T-helper 1 cell (primary cell): Measurements from ENCODE around the gene PLLP.
A peak's percentile ranks its signal among the peaks of the same experiment; 100 is the strongest.
"Not testable (repeated sequence)": the region's sequence is repeated elsewhere in the genome, so short reads cannot be mapped to it uniquely, and the experiment has no call there.

Experiments used
- DNase-seq, 5 donors: peaks; one replicate each; pipeline ENCODE4 v3.0.0-alpha.2; 2012 to 2020

PLLP gene

DNA sequence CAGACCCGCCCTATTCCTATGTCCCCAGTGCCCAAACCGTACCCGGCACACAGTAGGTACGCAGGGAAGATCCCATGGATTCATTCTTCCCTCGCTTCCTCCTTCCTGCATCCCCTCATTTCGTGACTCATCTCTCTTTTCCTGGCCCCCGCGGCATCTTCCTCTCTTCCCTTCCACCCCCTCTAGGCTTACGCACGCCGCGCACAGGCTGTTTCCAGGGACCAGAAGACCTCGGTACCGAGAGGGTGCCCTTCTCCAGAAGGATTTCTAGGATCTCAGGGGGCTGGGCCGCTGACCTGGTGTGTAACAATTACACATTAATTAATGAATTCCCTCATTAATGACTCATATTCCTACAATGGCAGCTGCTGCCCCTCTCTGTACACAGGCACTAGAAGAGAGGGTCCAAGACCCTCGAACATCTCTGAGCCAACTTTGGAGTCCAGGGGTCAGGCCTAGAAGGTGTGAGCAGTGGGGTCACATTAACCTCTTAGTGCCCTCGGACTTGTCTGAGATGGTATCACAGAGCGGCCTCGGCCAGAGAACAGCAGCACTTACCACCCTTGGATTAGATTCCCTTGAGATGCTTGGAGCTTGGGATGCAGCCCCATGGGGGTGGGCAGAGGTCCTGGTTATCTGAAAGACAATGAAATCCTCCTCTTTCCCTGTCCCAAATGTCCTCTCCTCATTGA lies 16.8 kb upstream of the PLLP start:
- no peak for DNase-seq

DNA sequence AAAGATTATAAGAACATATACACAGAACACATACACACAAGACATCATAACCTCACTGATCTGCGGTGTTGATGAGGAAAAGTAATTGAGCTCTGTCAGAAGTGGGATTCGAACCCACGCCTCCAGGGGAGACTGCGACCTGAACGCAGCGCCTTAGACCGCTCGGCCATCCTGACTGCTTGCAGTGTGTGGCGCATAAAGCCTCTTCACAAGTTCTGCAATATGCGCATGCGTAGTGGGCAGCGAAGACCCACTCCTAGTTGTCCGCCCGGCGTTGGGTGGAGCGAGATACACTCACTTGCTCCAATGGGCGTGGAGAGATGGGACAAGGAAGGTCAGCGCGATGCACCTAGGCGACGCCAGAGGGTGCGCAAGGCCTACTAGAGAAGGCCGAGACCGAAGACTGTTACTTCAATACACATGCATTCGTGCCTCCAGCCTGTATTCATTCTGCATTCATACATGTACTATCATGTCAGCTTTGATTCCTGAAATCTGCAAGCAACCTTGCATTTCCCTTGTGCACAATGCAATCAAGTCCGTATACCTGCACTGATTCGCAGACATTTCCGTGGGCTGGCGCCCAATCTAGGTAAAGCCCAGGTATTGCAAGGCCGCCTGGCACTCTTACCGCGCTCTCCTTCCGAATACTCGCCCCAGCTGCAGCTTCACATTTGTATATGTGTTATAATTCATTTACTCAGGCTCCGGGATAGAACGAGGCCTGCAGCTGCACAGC lies 16.1 kb upstream of the PLLP start:
- DNase-seq, result peak; percentile 95 to 99 (median 99)

DNA sequence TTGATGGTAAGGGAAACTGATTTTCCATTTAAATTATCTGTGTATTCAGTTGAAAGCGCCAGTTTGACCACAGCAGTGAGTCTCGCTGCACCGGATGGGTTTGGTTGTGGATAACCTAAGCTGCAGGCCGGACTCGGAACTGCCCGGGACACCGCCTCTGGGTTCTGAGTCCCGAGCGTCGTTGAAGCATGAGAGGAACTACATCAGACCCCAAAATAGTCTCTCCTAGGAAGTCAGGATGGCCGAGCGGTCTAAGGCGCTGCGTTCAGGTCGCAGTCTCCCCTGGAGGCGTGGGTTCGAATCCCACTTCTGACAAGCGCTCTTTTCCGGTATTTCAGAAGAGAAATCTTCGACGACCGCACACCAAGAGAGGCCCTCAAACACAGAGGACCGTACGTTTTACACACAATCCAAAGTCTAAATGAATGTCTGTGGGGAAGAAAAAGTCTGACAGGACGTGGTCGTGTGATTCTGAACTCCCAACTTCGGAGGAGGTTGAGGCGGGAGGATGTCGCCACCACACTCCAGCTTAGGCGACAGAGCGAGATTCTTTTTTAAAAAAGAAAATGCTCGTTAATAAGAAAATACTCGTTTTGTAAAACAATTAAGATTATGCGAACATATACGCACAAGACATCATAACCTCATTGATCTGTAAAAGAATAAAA lies 15.4 kb upstream of the PLLP start:
- peak; percentile 52 to 88 (median 73) for DNase-seq

DNA sequence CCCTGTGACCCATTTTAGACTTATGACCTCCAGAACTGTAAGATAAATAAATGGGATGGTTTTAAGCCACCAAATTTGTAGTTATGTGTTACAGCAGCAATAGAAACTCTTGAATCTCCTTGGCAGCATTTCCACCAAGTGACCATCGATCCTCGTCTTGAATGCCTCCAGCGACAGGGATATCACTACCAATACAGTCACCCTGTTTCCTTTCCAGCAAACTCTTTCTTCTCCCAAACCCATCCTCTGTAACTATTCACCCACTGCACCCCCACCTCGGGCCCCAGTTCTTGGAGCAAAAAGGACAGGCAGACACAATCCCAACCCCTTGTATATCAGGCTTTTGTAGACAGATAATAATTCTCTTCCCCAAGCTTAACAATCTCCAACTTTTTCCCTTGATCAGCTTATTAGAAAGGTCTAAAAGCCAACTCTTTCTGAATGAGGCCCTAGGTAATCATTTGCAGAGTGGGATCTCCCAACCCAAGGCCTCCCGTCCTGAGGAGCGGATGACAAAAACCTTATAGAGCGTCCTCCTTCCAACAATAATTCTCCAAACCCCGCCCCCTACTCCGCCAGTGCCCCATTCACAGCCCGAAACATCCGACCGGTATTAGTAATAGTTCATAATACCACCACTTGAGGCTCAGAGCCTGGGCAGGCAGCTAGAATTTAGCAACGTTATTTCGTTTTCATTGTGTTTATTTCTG lies 14.7 kb upstream of the PLLP start:
- DNase-seq, result peak in 1 of 5 donors; percentile 30

DNA sequence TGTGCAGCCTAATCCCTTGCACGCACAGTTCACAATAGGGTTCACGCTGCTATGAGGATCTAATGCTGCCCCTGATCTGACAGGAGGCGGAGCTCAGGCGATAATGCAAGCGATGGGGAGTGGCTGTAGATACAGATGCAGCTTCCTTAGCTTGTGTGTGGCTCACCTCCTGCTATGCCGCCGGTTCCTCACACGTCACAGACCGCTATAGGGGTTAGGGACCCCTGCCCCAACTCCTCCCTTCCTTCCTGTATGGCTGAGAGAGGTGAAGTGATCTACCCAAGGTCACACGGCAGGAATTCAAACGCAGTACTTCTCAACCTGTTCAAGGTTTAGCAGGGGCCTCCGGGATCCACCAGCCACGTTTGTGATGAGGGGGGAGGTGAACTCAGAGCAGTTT lies 13.4 kb upstream of the PLLP start:
- peak in 4 of 5 donors; percentile 19 to 60 (median 32) for DNase-seq

DNA sequence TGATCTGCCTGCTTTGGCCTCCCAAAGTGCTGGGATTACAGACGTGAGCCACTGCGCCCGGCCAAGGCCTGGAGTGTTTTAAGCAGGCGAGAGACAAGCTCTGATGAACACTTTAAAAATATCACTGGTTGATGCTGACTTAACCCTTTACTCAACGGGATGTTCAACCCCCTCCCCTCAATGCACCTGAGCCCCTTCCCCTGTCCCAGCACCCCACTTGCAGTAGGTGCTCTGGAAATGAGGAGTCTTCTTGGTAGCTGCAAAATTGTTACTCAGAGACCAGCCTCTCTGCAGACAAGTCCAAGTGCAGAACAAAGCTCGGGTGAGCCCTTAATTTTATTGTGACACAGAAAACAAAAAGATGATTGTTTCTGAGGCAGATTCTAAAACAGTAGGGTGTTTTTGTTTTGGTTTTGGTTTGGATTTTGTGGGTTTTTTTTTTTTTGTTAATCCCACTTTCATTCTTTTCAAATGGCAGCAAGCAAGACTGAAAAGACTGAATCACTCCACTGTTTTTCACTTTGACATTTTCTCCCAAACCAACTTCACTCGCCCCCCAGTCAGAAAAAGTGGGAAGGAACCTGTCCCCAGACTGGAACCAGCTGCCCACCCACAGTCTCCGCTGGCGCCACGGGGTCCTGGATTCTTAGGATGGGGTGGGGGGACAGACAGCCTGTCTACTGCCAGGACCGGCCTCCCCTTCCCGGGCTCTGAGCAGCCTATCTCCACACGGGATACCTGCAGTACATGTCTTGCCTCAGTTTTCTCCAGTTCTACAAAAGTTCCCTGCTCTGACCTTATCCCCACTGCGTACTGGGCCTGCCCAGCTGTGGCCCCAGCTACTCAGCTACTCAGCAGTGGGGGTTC lies 5.2 kb upstream of the PLLP start:
- DNase-seq, result no peak

DNA sequence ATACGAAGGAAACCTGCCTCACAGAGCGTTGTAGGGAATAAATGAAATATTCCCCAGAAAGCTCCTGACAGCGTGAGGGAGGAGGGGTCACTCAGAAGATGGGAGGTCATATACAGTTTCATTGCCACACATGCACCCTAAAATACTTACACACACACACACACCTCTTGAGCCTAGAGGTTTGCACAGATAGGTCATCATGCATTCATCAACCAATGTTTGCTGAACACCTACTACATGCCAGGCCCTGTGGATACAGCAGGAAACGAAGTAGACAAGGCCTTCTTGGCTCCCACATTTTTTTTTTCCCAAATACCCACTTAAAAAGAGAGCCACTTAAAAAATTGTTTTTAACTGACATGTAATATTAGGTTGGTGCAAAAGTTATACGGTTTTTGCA lies 907 bp upstream of the PLLP start:
- no peak for DNase-seq

DNA sequence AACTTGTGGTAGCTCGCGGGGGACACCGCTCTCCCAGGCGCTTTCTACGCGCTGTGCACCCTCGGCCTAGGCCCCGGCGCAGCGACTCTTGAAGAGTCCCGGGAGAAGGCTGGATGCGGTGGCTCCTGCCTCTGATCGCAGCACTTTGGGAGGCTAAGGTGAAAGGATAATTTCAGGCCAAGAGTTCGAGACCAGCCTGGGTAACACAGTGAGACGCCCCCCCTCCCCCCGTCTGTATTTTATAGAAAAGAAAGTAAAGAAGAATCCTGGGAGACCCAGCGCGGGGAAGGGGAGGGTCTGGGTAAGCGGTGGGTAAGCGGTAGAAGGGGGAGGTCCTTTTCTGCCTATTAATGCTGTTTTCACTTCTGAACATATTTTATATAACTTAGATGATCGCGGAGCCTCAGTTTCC lies 486 bp upstream of the PLLP start:
- no peak for DNase-seq

DNA sequence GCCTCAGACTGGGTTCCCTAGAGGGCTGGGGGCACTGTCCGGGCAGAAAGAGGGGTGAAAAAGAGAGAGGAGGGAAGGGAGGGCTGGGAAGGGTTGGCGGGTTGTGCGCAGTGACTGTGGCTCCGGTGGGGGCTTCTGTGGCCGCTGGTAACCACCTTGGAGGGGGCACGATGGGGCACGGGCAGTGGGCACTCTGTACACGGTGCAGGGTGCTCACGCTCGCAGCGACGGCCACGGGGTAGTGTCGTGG lies 588 bp downstream of the PLLP start:
- DNase-seq, result no peak

DNA sequence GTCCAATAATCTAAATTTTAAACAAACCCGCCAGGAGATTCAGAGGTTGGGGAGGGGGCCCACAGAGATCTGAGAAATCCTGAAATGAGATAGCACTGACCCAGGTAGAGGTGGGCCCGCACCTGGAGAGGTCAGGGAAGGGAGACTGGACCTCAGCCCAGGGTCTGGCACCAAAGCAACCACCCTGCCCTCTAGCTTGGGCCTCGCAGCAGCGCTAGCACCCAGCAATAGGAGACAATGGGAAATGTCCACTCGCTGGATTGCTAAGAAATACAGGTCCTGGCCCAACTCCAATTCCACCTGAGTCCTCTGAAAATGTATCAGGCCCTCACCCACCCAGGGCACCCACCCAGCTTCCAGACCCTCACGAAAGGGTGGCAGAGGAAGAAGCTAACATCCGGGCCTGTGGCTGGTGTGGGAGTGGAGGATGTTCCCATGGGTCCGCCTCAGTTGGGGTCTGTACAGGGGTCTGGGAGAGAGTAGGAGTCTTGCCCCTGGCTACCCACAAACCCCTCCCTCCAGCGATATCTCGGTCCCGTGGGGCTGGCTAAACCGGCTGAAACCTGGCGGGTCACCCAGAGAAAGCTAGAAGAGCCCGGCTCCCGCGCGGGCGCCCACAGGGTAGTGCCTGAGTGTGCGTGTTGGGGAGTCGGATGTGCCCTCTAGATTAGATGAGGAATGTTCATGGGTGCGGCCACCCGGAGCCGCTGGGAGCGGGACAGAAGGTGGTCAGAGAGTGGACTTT lies 1.1 kb downstream of the PLLP start:
- DNase-seq, result no peak

DNA sequence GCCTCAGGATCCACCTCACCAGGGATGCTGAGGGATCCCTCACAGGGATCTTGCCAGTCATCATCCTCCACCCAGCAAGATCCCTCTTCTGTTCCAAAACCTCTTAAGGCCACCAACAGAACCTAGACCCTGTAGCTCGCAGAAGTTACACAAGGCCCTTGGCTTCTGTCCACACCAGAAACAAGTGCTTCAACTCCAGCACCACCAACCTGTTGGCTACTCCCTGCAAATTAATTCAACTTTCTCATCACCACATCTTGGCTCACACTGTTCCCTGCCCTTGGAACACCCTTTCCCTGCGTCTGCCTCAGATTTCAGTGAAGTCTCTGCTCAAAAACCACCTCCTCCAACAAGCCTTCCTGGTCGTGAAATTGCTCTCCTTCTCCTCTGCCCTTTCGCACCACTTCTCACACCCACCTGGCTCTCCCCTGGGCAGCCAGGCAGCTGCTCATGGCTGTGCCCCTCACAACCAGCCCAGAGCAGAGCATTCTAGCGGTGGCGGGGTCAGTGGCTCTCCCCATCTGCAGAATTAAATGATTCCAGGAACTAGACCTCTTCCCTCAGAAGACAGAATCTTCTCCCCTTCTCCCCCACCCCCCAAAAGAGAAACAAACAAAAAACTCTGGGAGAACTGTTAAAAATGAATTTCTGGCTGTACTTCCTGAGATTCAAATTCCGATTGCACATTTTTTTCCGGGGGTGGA lies 1.8 kb downstream of the PLLP start:
- DNase-seq, result no peak

DNA sequence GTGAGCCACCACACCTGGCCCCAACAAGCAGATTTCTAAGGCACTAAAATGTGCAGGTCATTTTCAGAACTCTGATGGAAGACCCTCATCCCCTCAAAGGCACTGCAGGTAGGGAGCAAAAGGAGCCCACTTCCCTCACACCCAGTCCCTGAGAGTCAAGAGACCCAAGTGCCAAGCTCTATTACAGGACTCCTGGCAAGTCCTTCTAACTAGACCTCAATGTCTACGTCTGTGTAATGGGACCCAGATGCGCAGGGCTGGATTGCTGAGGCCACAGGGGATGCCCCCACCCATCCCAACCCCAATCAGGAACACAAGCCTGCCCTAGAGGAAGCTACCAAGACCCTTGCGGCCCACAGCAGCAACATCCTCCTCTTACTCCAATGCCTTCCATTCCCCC lies 2.7 kb downstream of the PLLP start:
- DNase-seq, result no peak

DNA sequence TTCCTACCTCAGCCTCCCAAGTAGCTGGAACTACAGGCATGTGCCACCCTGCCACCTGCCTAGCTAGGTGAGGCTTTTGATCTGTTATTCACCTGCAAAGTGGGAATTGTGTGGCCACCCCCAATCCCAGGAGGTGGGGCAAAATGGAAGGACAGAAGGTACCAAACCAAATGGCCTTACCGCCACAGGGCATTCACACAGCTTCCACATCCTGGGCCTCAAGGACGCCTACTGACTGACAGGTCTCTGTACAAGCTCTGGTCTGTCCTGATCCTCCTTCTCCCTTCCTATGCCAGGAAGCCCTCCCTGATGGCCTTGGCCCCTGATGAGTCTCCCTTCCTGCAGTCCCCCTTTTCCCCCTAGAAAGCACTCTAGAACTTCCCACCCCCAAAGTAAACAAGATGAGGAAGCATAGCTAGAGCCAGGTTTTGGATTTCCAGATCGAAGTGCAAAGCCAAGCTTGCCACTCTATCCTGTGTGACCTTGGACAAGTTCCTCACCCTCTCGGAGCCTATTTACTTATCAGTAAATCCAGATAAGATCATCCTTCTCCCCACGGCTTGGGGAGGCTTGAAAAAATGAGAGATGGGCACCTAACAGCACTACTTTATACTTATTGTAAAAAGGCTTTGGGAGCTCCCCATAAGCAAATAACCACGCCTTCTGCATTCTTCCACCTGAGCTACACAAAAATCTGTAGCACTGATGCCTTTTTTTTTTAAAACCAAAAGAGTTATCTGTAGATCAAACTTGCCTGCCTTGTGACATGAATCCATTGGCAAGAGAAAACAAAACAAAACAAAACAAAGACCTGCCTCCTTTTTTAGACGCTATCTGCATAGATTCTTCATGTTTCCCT lies 4.5 kb downstream of the PLLP start:
- DNase-seq, result no peak

DNA sequence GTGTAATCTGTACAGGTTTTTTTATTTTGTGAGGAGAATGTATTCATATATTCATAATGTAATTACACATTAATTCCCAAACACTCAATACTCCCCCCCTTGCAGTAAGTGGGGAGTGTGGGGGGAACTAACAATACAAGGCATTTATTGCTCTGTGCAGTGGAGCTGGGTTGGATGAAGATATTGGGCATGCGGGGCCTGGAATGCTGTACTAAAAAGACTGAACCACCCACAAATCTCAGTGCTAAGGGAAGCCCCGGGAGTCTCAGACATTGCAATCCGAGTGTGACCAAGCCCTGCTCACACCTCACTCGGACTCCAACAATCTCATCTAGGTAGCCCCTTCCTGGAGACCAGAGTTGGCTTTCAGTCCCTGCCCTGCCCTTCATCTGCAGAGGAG lies 6.0 kb downstream of the PLLP start:
- DNase-seq, result no peak

DNA sequence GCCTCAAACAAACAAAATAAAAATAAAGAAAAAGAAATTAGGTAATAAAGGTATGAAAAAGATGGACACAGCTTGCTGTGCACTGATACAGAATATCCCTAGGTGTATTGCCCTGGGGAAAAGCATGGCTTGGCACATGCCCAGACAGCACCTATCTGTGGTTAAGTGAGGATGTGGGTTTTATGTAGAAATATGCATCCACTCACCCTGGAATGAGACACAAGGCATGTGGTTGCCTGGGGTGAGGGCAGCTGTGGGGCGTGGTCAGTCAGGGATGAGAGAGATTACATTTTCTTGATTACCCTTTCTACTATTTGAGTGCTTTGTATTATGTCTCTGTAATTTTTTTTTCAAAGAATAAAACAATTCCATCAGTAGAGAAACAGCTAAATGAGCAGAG lies 6.9 kb downstream of the PLLP start:
- DNase-seq, result peak in 4 of 5 donors; percentile 30 to 68 (median 37)

DNA sequence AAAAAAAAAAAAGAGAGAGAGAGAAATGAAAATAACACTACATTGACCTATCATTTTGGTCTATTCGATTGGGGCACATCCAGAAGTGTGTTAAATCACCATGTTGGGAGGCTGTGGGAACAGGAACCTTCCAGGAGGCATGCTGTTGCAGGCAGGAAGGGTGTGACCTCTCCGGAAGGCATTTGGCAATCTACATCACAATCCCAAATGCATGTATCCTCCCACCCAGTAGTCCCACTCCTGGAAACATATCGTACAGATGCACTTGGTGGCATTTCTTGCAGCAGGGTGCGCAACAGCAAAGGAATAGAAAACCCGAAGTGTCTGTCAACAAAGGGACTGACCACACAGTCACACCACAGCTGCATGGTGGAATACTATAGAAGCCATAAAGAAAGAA lies 7.9 kb downstream of the PLLP start:
- DNase-seq, result no peak

DNA sequence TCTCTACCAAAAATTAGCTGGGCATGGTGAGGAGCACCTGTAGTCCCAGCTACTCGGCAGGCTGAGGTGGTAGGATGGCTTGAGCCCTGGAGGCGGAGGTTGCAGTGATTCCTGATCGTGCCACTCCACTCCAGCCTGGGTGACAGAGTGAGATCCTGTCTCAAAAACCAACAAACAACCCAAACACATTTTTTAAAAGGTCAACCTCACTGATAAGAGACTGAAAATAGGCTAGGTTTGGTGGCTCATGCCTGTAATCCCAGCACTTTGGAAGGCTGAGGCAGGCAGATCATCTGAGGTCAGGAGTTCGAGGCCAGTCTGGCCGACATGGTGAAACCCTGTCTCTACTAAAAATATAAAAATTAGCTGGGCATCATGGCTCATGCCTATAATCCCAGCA lies 8.5 kb downstream of the PLLP start:
- not testable (repeated sequence) for DNase-seq

DNA sequence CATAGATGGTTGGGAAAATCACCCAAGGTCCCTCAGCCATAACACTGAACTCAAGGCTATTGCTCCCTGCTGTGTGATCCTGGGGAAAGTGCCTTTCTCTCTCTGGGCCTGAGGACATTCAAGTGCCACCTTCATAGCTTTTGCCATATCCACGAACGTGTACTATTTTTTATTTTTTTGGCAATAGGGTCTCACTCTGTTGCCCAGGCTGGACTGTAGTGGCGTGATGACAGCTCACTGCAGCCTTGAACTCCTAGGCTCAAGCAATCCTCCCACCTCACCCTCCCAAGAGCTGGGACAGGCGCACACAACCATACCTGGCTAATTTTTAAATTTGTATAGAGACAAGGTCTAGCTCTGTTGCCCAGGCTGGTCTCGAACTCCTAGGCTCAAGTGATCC lies 10.6 kb downstream of the PLLP start:
- DNase-seq, result no peak

DNA sequence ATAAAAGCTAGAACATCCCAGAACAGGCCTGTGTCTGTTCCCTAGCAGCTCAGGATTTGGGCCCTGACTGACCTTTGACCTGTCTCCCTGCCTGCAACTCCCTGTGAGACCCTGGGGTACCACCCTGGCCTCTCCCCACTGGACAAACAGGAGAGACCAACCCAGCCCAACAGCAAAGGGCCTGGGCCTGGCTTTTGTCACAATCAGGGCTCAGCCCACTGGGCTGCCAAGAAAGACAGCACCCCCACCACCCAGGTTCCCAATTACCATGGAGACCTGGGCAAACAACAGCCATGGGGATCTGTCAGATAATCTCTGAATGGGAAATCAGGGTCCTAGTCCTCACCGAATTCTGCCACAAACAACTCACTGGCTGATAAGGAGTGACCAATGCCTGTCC lies 11.1 kb downstream of the PLLP start:
- no peak for DNase-seq

DNA sequence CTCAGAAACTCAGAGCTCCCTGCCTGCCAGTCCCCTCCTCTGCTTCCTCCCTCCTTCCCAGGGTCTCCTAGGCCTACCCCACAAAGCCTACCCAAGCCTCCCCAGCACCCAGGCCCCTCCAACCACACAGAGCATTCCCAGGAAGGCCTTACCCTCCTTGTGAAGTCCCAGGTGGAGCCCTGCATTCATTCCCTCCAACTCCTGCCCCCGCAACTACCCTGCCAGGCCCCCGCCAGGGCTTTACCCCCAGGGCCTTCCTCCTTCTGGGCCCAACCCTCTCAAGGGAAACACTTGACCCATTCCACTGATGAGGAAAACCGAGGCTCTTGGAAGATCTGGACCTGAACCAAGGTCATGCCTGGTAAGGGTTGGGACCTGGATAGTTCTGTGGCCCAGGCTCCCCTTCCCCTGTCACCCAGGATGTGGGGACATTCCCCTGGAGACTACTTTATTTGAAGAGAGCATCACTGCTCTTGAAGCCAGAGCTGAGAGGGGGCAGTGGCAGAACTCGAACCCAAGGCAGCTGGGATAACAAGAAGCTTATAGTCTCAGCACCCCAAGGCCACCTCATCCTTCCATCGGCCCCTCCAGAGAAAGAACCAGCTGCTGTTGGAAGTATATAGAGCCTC lies 12.5 kb downstream of the PLLP start:
- no peak for DNase-seq
